Transverse colon (tissue), 4 donors: ENCODE measurements around the gene RPL15. TPM values are rescaled to one million over a fixed set of nuclear protein-coding genes. Genes with fewer than 3 reads are reported as not detected.

Experiments used
- DNase-seq: peaks from one replicate; pipeline ENCODE4 v3.0.0-alpha.2; 2019
- H3K27ac ChIP-seq, 4 donors: fragments of 200-600 bp; sonication (generic); 2 replicates each; pipeline ENCODE4 v1.5.1; 2016 to 2018; ENCODE audit warnings: inconsistent platforms in 4 of 4
- H3K27me3 ChIP-seq: fragments of 200-600 bp; sonication (generic); 2 replicates; pipeline ENCODE4 v1.5.1; 2017; ENCODE audit warnings: inconsistent platforms
- H3K36me3 ChIP-seq, 4 donors: fragments of 200-600 bp; sonication (generic); 2 replicates each; pipeline ENCODE4 v1.5.1; 2017 to 2019; ENCODE audit warnings: inconsistent platforms in 4 of 4
- H3K4me1 ChIP-seq, 4 donors: fragments of 200-600 bp; sonication (generic); 2 replicates each; pipeline ENCODE4 v1.5.1; 2017 to 2020; ENCODE audit warnings: inconsistent platforms in 4 of 4
- H3K4me3 ChIP-seq, 4 donors: fragments of 200-600 bp; sonication (generic); 1 replicate in 1 of 4; 2 replicates in 3 of 4; pipeline versions ENCODE4 v1.5.1 to v1.6.1; 2017 to 2019; ENCODE audit warnings: inconsistent platforms in 4 of 4
- H3K9me3 ChIP-seq, 2 donors: fragments of 200-600 bp; sonication (generic); 2 replicates each; pipeline ENCODE4 v1.5.1; 2017 to 2019; ENCODE audit warnings: inconsistent platforms in 2 of 2
- EP300 ChIP-seq: sonication (generic); formaldehyde crosslinking; IDR thresholded peaks from one replicate; pipeline ENCODE4 v1.6.1; 2017; ENCODE audit warnings: antibody characterized with exemption, low read depth
- POLR2A ChIP-seq: fragments of 450-650 bp; IDR thresholded peaks from one replicate; pipeline ENCODE4 v1.6.1; 2016; ENCODE audit warnings: antibody characterized with exemption, mild to moderate bottlenecking, moderate library complexity
- POLR2AphosphoS5 ChIP-seq, 3 donors: sonication (generic); formaldehyde crosslinking; IDR thresholded peaks; one replicate each; pipeline ENCODE4 v1.6.1; 2016; ENCODE audit warnings: antibody characterized with exemption in 3 of 3
- WGBS, 2 donors: methylation state at CpG; one replicate each; pipeline ENCODE4 v1.1.5; 2018; ENCODE audit warnings: low coverage in 1 of 2; 5-methylcytosine and 5-hydroxymethylcytosine counted together
- in situ Hi-C, 4 donors: fragments of 200-750 bp; cut with MboI; loops; one replicate each; pipeline versions ENCODE4 v1.15.0 to v1.15.1; 2017; ENCODE audit warnings: low sequenced_read_pairs in 3 of 4, low pct_ligation_motif_present in 1 of 4, low pct_unique_long_range_greater_than_20kb in 1 of 4
- intact Hi-C: fragments of 100-400 bp; cut with DNase I; formaldehyde crosslinking; loops from one replicate; pipeline ENCODE4 v1.15.1; 2023; ENCODE audit warnings: low total_unique reads
- total RNA-seq, 4 donors: library from RNA; depleted of rRNA; stranded (reverse); fragments of >200 nt; gene quantifications; one replicate each; pipeline ENCODE4 v1.1.0, GENCODE V29; 2016
- TF ChIP-seq, protein P1 (sequence below), 5 experiments: fragments of 200-600 bp in 3 of 5; fragments of 450-650 bp in 2 of 5; sonication (generic) in 3 of 5; IDR thresholded peaks; 1 replicate in 2 of 5; 2 replicates in 3 of 5; pipeline ENCODE4 v1.5.1; 2016 to 2017; ENCODE audit warnings: antibody characterized with exemption in 5 of 5, inconsistent platforms in 3 of 5, mild to moderate bottlenecking in 2 of 5, moderate library complexity in 1 of 5

RPL15 gene
- total RNA-seq, 4 donors from 2014 or later, result 443 to 1,500 (median 1,074) TPM

DNA sequence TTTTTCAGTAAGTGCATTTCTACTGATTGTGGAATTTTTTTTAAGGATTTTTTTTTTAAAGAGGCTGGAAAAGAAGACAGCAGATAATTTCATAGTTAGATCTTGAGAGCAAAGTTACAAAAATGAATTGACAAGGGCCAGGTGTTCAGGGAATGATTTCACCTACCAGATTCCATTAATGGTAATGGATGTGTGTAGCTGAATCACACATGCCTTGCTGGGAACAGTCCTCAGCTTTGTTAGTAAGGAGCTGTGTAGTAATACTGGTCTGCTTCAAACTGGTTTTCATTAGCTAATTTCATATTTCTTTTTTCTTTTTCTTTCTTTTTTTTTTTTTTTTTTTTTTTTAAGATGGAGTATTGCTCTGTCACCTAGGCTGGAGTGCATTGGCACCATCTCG is 44.1 kb downstream of the RPL15 start:
- TF ChIP-seq EP300 (no peak), POLR2AphosphoS5 (IDR thresholded peaks at IDR 0.05) (no peak), POLR2A (no peak)
- TF ChIP-seq, protein P1, sequence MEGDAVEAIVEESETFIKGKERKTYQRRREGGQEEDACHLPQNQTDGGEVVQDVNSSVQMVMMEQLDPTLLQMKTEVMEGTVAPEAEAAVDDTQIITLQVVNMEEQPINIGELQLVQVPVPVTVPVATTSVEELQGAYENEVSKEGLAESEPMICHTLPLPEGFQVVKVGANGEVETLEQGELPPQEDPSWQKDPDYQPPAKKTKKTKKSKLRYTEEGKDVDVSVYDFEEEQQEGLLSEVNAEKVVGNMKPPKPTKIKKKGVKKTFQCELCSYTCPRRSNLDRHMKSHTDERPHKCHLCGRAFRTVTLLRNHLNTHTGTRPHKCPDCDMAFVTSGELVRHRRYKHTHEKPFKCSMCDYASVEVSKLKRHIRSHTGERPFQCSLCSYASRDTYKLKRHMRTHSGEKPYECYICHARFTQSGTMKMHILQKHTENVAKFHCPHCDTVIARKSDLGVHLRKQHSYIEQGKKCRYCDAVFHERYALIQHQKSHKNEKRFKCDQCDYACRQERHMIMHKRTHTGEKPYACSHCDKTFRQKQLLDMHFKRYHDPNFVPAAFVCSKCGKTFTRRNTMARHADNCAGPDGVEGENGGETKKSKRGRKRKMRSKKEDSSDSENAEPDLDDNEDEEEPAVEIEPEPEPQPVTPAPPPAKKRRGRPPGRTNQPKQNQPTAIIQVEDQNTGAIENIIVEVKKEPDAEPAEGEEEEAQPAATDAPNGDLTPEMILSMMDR (IDR thresholded peaks at IDR 0.05), result no peak
- 94 to 100% methylated on average over 1 of the region's 1 CpG for WGBS, 2 donors
- DNase-seq, result no peak
- H3K9me3 ChIP-seq, result no peaks in the 10 kb centered on the region
- H3K4me3 ChIP-seq, result no peak overlapping the region
- in situ Hi-C loops (no loop called here), intact Hi-C loops (no loop called here)
- H3K27ac ChIP-seq, result peak overlapping the region in 1 of 4 donors; percentile 49
- H3K27me3 ChIP-seq, result no peaks in the 10 kb centered on the region
- H3K4me1 ChIP-seq, result peaks cover 6 to 28% (median 14%) of the 10 kb centered on the region in 4 donors
- peaks cover 0 to 34% (median 3%) of the 10 kb centered on the region in 4 donors for H3K36me3 ChIP-seq

- H3K4me3 ChIP-seq, result no peak overlapping the region
- in situ Hi-C loops, result no loop called here
- intact Hi-C loops, result no loop called here
- 94 to 100% methylated on average over 5 of the region's 5 CpGs for WGBS, 2 donors
- no peak for TF ChIP-seq EP300
- TF ChIP-seq POLR2A, result no peak
- no peak for TF ChIP-seq POLR2AphosphoS5 (IDR thresholded peaks at IDR 0.05)
- TF ChIP-seq, protein P1 (IDR thresholded peaks at IDR 0.05), result no peak
- no peaks in the 10 kb centered on the region for H3K27me3 ChIP-seq
- no peak overlapping the region for H3K27ac ChIP-seq
- DNase-seq, result no peak
- H3K4me1 ChIP-seq, result peaks cover 6 to 28% (median 14%) of the 10 kb centered on the region in 4 donors
- H3K9me3 ChIP-seq, result no peaks in the 10 kb centered on the region
- H3K36me3 ChIP-seq, result peaks cover 0 to 34% (median 5%) of the 10 kb centered on the region in 4 donors
These were observed 45.0 kb downstream of the RPL15 start for GRCh38 chr3:23961913-23962312.

GRCh38 chr3:23964537-23965235 is 47.8 kb downstream of the RPL15 start:
- no peak for TF ChIP-seq EP300
- TF ChIP-seq POLR2A, result no peak
- no peak for TF ChIP-seq POLR2AphosphoS5 (IDR thresholded peaks at IDR 0.05)
- TF ChIP-seq, protein P1 (IDR thresholded peaks at IDR 0.05), result no peak
- Histone ChIP-seq H3K4me3 (no peak overlapping the region), H3K27ac (no peak overlapping the region), H3K4me1 (peaks cover 4 to 18% (median 10%) of the 10 kb centered on the region in 4 donors), H3K9me3 (no peaks in the 10 kb centered on the region), H3K36me3 (peaks cover 0 to 34% (median 10%) of the 10 kb centered on the region in 4 donors), H3K27me3 (no peaks in the 10 kb centered on the region)
- WGBS, 2 donors, result 58 to 81% methylated on average over 3 of the region's 3 CpGs
- in situ Hi-C loops (no loop called here), intact Hi-C loops (no loop called here)
- no peak for DNase-seq

GRCh38 chr3:23966328-23966727 is 49.4 kb downstream of the RPL15 start:
- Histone ChIP-seq H3K27ac (peak overlapping the region in 1 of 4 donors; percentile 2), H3K27me3 (no peaks in the 10 kb centered on the region), H3K9me3 (no peaks in the 10 kb centered on the region), H3K36me3 (peaks cover 0 to 28% (median 10%) of the 10 kb centered on the region in 4 donors), H3K4me3 (no peak overlapping the region), H3K4me1 (peaks cover 0 to 5% (median 0%) of the 10 kb centered on the region in 4 donors)
- no peak for DNase-seq
- intact Hi-C loops, result no loop called here
- 86 to 100% methylated on average over 1 of the region's 1 CpG for WGBS, 2 donors
- TF ChIP-seq POLR2A (no peak), EP300 (no peak), POLR2AphosphoS5 (IDR thresholded peaks at IDR 0.05) (no peak)
- TF ChIP-seq, protein P1 (IDR thresholded peaks at IDR 0.05), result no peak
- in situ Hi-C loops, result no loop called here
